ENCODE measurements around the gene MAPK10. TPM values are rescaled to one million over a fixed set of nuclear protein-coding genes. Genes with fewer than 3 reads are reported as not detected.

MAPK10 gene
- total and polyA plus RNA-seq, 9 of the 15 experiments (the other 6 are each of a cell fraction or from before 2014, with no cell fraction given), result 0.10 to 0.53 (median 0.18) TPM; not detected in 4

- peaks cover 3% of the 10 kb centered on the region for H3K9me1 ChIP-seq (ENCODE audit: control insufficient read depth, insufficient read depth, low read length)
- no peaks in the 10 kb centered on the region for H3K4me1 ChIP-seq (replicated peaks in 1 of 2; ENCODE audit: control insufficient read depth in 2 of 2, insufficient read depth in 2 of 2, low read length in 2 of 2)
- no peaks in the 10 kb centered on the region for H3K36me3 ChIP-seq (ENCODE audit: control insufficient read depth, insufficient read depth, low read length)
- H4K20me1 ChIP-seq (replicated peaks; ENCODE audit: control insufficient read depth, insufficient read depth, low read length), result no peaks in the 10 kb centered on the region
- intact Hi-C loops (cut with micrococcal nuclease), result no loop called here
- H3K9me3 ChIP-seq (replicated peaks; ENCODE audit: control insufficient read depth, insufficient read depth, low read depth, low read length), result no peaks in the 10 kb centered on the region
- peaks cover 0 to 9% of the 10 kb centered on the region in 2 experiments; a peak in 1 of 5 replicates for H3K27me3 ChIP-seq (ENCODE audit: control insufficient read depth in 2 of 2, insufficient read depth in 2 of 2, low read length in 2 of 2)
- in situ Hi-C loops (cut with MboI), result loop anchor here (25.0 kb wide), 1 partner anchor 901 kb away; no protein-coding TSS in a partner anchor
- H2AFZ ChIP-seq (ENCODE audit: low read depth, low read length), result no peak overlapping the region
- POLR2A ChIA-PET, result no interaction called here
- no peak overlapping the region for H3K4me3 ChIP-seq
- ATAC-seq (no peak), DNase-seq (ENCODE audit: extremely low read depth in 1 of 4, low spot score in 3 of 4) (no peak), FAIRE-seq (no peak)
- H3K4me2 ChIP-seq (ENCODE audit: insufficient read depth, low read length), result no peak overlapping the region
- H3K27ac ChIP-seq (ENCODE audit: extremely low read depth, low read depth, low read length), result no peak overlapping the region
- BruUV-seq (replicated peaks), result no TSS peak
- no peak overlapping the region for H3K9ac ChIP-seq (ENCODE audit: insufficient read depth in 1 of 2, low read depth in 2 of 2, low read length in 2 of 2)
- no peaks in the 10 kb centered on the region for H3K79me2 ChIP-seq (ENCODE audit: control insufficient read depth, insufficient read depth, low read length)
- CTCF ChIA-PET (ENCODE audit: low intra/inter-chr PET ratio), result no interaction called here
- WGBS (ENCODE audit: insufficient coverage, low coverage, missing lambda C conversion rate), result 0% methylated on average over 1 of the region's 1 CpG
- TF ChIP-seq SMARCA5 (IDR thresholded peaks at IDR 0.05), result no peak
- TF ChIP-seq ZNF395 (CRISPR knock-in tag; IDR thresholded peaks at IDR 0.05), result no peak
- no peak for TF ChIP-seq ATF2 (CRISPR knock-in tag; IDR thresholded peaks at IDR 0.05)
- no peak for TF ChIP-seq CUX1 (CRISPR knock-in tag; IDR thresholded peaks at IDR 0.05)
- TF ChIP-seq ZNF551 (CRISPR knock-in tag; IDR thresholded peaks at IDR 0.05), result no peak
- TF ChIP-seq CEBPG (CRISPR knock-in tag; IDR thresholded peaks at IDR 0.05), result no peak
- no peak for TF ChIP-seq CEBPG (tag; conservative IDR thresholded peaks at IDR 0.05 in 1 of 2, IDR thresholded peaks at IDR 0.05 in 1 of 2)
- TF ChIP-seq GABPA (tag; conservative IDR thresholded peaks at IDR 0.05; ENCODE audit: low read depth), result no peak
- TF ChIP-seq POLR2H (tag; IDR thresholded peaks at IDR 0.05; ENCODE audit: low read depth), result no peak
- TF ChIP-seq MNT (conservative IDR thresholded peaks at IDR 0.05), result no peak
- no peak for TF ChIP-seq ZNF280B (CRISPR knock-in tag; IDR thresholded peaks at IDR 0.05)
These were observed 321.8 kb downstream of the MAPK10 start for GRCh38 chr4:86038037-86038436.
